IMR-90 (cell line): ENCODE results near the gene PYGO2. TPM values are rescaled to one million over a fixed set of nuclear protein-coding genes. Genes with fewer than 3 reads are reported as not detected.

Experiments
- ATAC-seq: fragments of 200-7000 bp; cut with Tn5 transposase; 2 replicates; pipeline ENCODE4 v1.9.1; 2020; ENCODE audit warnings: low read depth, mild to moderate bottlenecking, moderate library complexity
- BruUV-seq: library from RNA; stranded (reverse); fragments of 400-500 nt; replicated peaks from 2 replicates; lab custom pipeline; 2021; lab: Mats Ljungman, UMichigan
- CTCF ChIA-PET: fragments of 300-600 bp; formaldehyde crosslinking; extraction: SDS; loops from one replicate; lab custom pipeline; 2021; ENCODE audit warnings: antibody characterized with exemption; lab: Yijun Ruan, JAX
- POLR2A ChIA-PET: fragments of 300-600 bp; sonication (Branson Sonifier 250); formaldehyde crosslinking; loops from one replicate; lab custom pipeline; 2022; ENCODE audit warnings: antibody characterized with exemption; ENCODE audit not compliant: unreplicated experiment; lab: Charles Lee
- DNase-seq: peaks from one replicate; pipeline ENCODE4 v3.0.0; 2013
- H2AFZ ChIP-seq: replicated peaks from 2 replicates; pipeline ENCODE3; 2013; ENCODE audit warnings: low read length, mild to moderate bottlenecking; ENCODE audit not compliant: poor library complexity
- H2AK5ac ChIP-seq: 2 replicates; pipeline ENCODE4 v1.6.1; 2013; ENCODE audit warnings: low read depth, low read length, inconsistent platforms
- H2AK9ac ChIP-seq: replicated peaks from 2 replicates; pipeline ENCODE3; 2013; ENCODE audit warnings: mild to moderate bottlenecking, low read depth, low read length, moderate library complexity; ENCODE audit not compliant: poor library complexity
- H2BK120ac ChIP-seq: 2 replicates; pipeline ENCODE4 v1.6.1; 2013; ENCODE audit warnings: low read depth, low read length, inconsistent platforms
- H2BK15ac ChIP-seq: 3 replicates; pipeline ENCODE4 v1.6.1; 2013; ENCODE audit warnings: low read depth, low read length, inconsistent platforms
- H2BK20ac ChIP-seq: 2 replicates; pipeline ENCODE4 v1.6.1; 2013; ENCODE audit warnings: low read depth, mild to moderate bottlenecking, inconsistent platforms, low read length, moderate library complexity
- H2BK5ac ChIP-seq: 2 replicates; pipeline ENCODE4 v1.6.1; 2013; ENCODE audit warnings: mild to moderate bottlenecking, low read depth, low read length, inconsistent platforms; ENCODE audit not compliant: poor library complexity, severe bottlenecking
- H3K14ac ChIP-seq: replicated peaks from 2 replicates; pipeline ENCODE4 v1.6.1; 2013; ENCODE audit warnings: low read depth, low read length, inconsistent platforms
- H3K18ac ChIP-seq: 2 replicates; pipeline ENCODE4 v1.6.1; 2013; ENCODE audit warnings: low read depth, low read length, control low read depth
- H3K23ac ChIP-seq: 2 replicates; pipeline ENCODE4 v1.6.1; 2013; ENCODE audit warnings: low read depth, low read length, inconsistent platforms
- H3K27ac ChIP-seq: 2 replicates; pipeline ENCODE4 v1.5.1; 2013; ENCODE audit warnings: mild to moderate bottlenecking, control low read depth, low read length; ENCODE audit not compliant: insufficient read depth
- H3K27me3 ChIP-seq: 2 replicates; pipeline ENCODE4 v1.6.1; 2013; ENCODE audit warnings: low read length; ENCODE audit not compliant: control insufficient read depth, insufficient read depth
- H3K36me3 ChIP-seq: 2 replicates; pipeline ENCODE4 v1.6.1; 2013; ENCODE audit warnings: low read length, mixed read lengths; ENCODE audit not compliant: control insufficient read depth, insufficient read depth
- H3K4ac ChIP-seq: 2 replicates; pipeline ENCODE4 v1.6.1; 2013; ENCODE audit warnings: low read depth, low read length, inconsistent platforms
- H3K4me1 ChIP-seq: 2 replicates; pipeline ENCODE4 v1.6.1; 2013; ENCODE audit warnings: low read length, mixed read lengths; ENCODE audit not compliant: control insufficient read depth, insufficient read depth
- H3K4me2 ChIP-seq: 2 replicates; pipeline ENCODE4 v1.6.1; 2013; ENCODE audit warnings: low read depth, mild to moderate bottlenecking, control low read depth, low read length, moderate library complexity
- H3K4me3 ChIP-seq: 2 replicates; pipeline ENCODE4 v1.5.1; 2013; ENCODE audit warnings: low read depth, mild to moderate bottlenecking, control low read depth, low read length, moderate library complexity; ENCODE audit not compliant: insufficient read depth
- H3K56ac ChIP-seq: 2 replicates; pipeline ENCODE4 v1.6.1; 2013; ENCODE audit warnings: low read length, inconsistent platforms; ENCODE audit not compliant: insufficient read depth; ENCODE audit errors: extremely low read depth
- H3K79me1 ChIP-seq, 2 experiments: 2 replicates each; pipeline ENCODE4 v1.6.1; 2013; ENCODE audit warnings: low read length in 2 of 2, inconsistent platforms in 1 of 2, low read depth in 1 of 2
- H3K9ac ChIP-seq: 2 replicates; pipeline ENCODE4 v1.6.1; 2013; ENCODE audit warnings: low read depth, low read length, control low read depth
- H3K9me1 ChIP-seq: 2 replicates; pipeline ENCODE4 v1.6.1; 2013; ENCODE audit warnings: low read length, inconsistent platforms; ENCODE audit not compliant: insufficient read depth
- H3K9me3 ChIP-seq: 2 replicates; pipeline ENCODE4 v1.6.1; 2013; ENCODE audit warnings: low read length; ENCODE audit not compliant: control insufficient read depth, insufficient read depth
- H4K20me1 ChIP-seq: 2 replicates; pipeline ENCODE4 v1.6.1; 2013; ENCODE audit warnings: low read length, inconsistent platforms; ENCODE audit not compliant: insufficient read depth
- H4K5ac ChIP-seq: 2 replicates; pipeline ENCODE4 v1.6.1; 2013; ENCODE audit warnings: mild to moderate bottlenecking, low read depth, low read length, control low read depth
- H4K8ac ChIP-seq, 2 experiments: 2 replicates each; pipeline ENCODE4 v1.6.1; 2013; ENCODE audit warnings: low read depth in 2 of 2, low read length in 2 of 2, control low read depth in 1 of 2, inconsistent platforms in 1 of 2
- H4K91ac ChIP-seq: 2 replicates; pipeline ENCODE4 v1.6.1; 2013; ENCODE audit warnings: low read depth, low read length, inconsistent platforms; ENCODE audit not compliant: insufficient read depth
- BHLHE40 ChIP-seq: fragments of 150-350 bp; IDR thresholded peaks from 2 replicates; pipeline ENCODE4 v1.6.1; 2016; ENCODE audit warnings: mild to moderate bottlenecking, low read depth, low read length
- CEBPB ChIP-seq: IDR thresholded peaks from 2 replicates; pipeline ENCODE4 v1.6.1; 2012; ENCODE audit warnings: low read depth, low read length, improper control_type of control experiment
- CHD1 ChIP-seq: IDR thresholded peaks from 2 replicates; pipeline ENCODE4 v1.6.1; 2012; ENCODE audit warnings: low read depth, low read length, improper control_type of control experiment
- ELK1 ChIP-seq: fragments of 150-350 bp; IDR thresholded peaks from 2 replicates; pipeline ENCODE4 v1.6.1; 2016; ENCODE audit warnings: low read depth, mild to moderate bottlenecking, low read length, moderate library complexity, borderline replicate concordance
- FOS ChIP-seq: fragments of 150-350 bp; IDR thresholded peaks from 2 replicates; pipeline ENCODE4 v1.6.1; 2016; ENCODE audit warnings: low read depth, low read length
- MAFK ChIP-seq: IDR thresholded peaks from 2 replicates; pipeline ENCODE4 v1.6.1; 2012; ENCODE audit warnings: low read depth, low read length, improper control_type of control experiment
- MAZ ChIP-seq: IDR thresholded peaks from 2 replicates; pipeline ENCODE4 v1.6.1; 2012; ENCODE audit warnings: low read depth, mild to moderate bottlenecking, low read length, improper control_type of control experiment, moderate library complexity, borderline replicate concordance
- MXI1 ChIP-seq: IDR thresholded peaks from 2 replicates; pipeline ENCODE4 v1.6.1; 2012; ENCODE audit warnings: low read depth, mild to moderate bottlenecking, low read length, moderate library complexity, borderline replicate concordance
- NFE2L2 ChIP-seq: fragments of 150-350 bp; IDR thresholded peaks from 2 replicates; pipeline ENCODE4 v1.6.1; 2016; ENCODE audit warnings: low read depth, mild to moderate bottlenecking, low read length
- POLR2A ChIP-seq: IDR thresholded peaks from 2 replicates; pipeline ENCODE4 v1.6.1; 2012; ENCODE audit warnings: mild to moderate bottlenecking, low read depth, low read length
- RAD21 ChIP-seq: IDR thresholded peaks from 2 replicates; pipeline ENCODE4 v1.6.1; 2012; ENCODE audit warnings: low read length, improper control_type of control experiment
- RCOR1 ChIP-seq: IDR thresholded peaks from 2 replicates; pipeline ENCODE4 v1.6.1; 2012; ENCODE audit warnings: mild to moderate bottlenecking, low read length, improper control_type of control experiment; ENCODE audit not compliant: insufficient replicate concordance
- RFX5 ChIP-seq: IDR thresholded peaks from 2 replicates; pipeline ENCODE4 v1.8.0; 2012; ENCODE audit warnings: low read depth, mild to moderate bottlenecking, low read length, moderate library complexity
- SMC3 ChIP-seq: fragments of 150-350 bp; IDR thresholded peaks from 2 replicates; pipeline ENCODE4 v1.6.1; 2016; ENCODE audit warnings: low read depth, mild to moderate bottlenecking, antibody characterized with exemption, low read length, moderate library complexity
- USF2 ChIP-seq: fragments of 150-350 bp; IDR thresholded peaks from 2 replicates; pipeline ENCODE4 v1.6.1; 2017; ENCODE audit warnings: mild to moderate bottlenecking, antibody characterized with exemption, low read length, low read depth
- whole genome bisulfite sequencing, 2 experiments: methylation state at CpG; one replicate each; pipeline versions ENCODE4 v1.1.5 to v1.1.7; 2013; ENCODE audit warnings: missing lambda C conversion rate in 2 of 2; ENCODE audit not compliant: insufficient read length in 1 of 2; ENCODE audit errors: extremely low coverage in 2 of 2; 5-methylcytosine and 5-hydroxymethylcytosine counted together
- dilution Hi-C: fragments of 300-500 bp; cut with HindIII; formaldehyde crosslinking; loops from one replicate; pipeline ENCODE4 v1.14.3; 2018; ENCODE audit warnings: low sequenced_read_pairs; ENCODE audit not compliant: unreplicated experiment
- in situ Hi-C: fragments of 300-500 bp; cut with MboI; formaldehyde crosslinking; loops from 3 replicates; pipeline ENCODE4 v1.14.3; 2019; ENCODE audit warnings: low sequenced_read_pairs, inconsistent platforms, mixed read lengths
- intact Hi-C: fragments of 100-400 bp; cut with micrococcal nuclease; formaldehyde crosslinking; loops from 2 replicates; pipeline ENCODE4 v1.10.0; 2022
- polyA plus RNA-seq, 3 experiments: library from polyadenylated mRNA; depleted of rRNA; stranded (reverse); fragments of >200 nt; gene quantifications; 2 replicates each; pipeline ENCODE4 v1.2.3, GENCODE V29; 2012; ENCODE audit warnings: low replicate concordance in 1 of 3
- total RNA-seq: library from RNA; depleted of rRNA; stranded (reverse); fragments of >200 nt; gene quantifications from 2 replicates; pipeline ENCODE4 v1.2.3, GENCODE V29; 2012
- TF ChIP-seq, protein P1 (sequence below): conservative IDR thresholded peaks from 2 replicates; pipeline ENCODE4 v1.5.1; 2012; ENCODE audit warnings: mild to moderate bottlenecking, low read depth, low read length, improper control_type of control experiment

Gene PYGO2
- total and polyA plus RNA-seq, 2 of the 4 experiments (the other 2 are of a cell fraction), result 5.4 to 14.8 TPM

DNA sequence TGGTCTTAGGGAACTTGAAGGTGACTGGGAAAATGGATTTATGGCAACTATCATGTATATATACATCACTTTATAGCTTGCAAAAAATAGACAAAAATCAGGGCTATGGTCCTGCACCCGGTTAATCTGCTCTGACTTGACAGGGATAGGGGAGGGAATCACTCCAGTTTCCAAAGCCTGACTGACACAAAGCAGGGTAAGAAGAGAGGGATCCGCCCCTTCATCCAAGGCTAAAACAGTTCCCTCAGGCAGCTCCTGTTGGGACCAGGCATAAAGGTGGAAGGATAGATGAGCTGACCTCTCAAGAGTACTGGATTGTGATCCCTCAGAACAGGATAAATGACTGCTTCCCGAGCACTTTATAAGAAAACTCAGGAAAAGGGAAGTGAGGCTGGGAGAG is 7.0 kb downstream of the PYGO2 start:
- Histone ChIP-seq H3K23ac (no peak overlapping the region; the same call in 1 of the 2 replicates), H3K4me3 (no peak overlapping the region), H3K9me3 (no peaks in the 10 kb centered on the region), H3K27ac (no peak overlapping the region), H4K91ac (no peak overlapping the region), H4K8ac (no peak overlapping the region), H3K9ac (peak overlapping the region; percentile 20; the same call in 1 of the 2 replicates), H2AK5ac (no peak overlapping the region), H3K4me1 (peaks cover 11% of the 10 kb centered on the region), H2BK20ac (no peak overlapping the region), H3K27me3 (no peaks in the 10 kb centered on the region), H3K18ac (no peak overlapping the region), H3K79me1 (peaks cover 8 to 43% of the 10 kb centered on the region in 2 experiments; a peak in 3 of 4 replicates), H3K4me2 (peak overlapping the region; percentile 90; the same call in 1 of the 2 replicates), H4K20me1 (peaks cover 14% of the 10 kb centered on the region), H3K9me1 (peaks cover 9% of the 10 kb centered on the region), H2AFZ (no peak overlapping the region), H2BK15ac (no peak overlapping the region), H3K36me3 (peaks cover 18% of the 10 kb centered on the region), H3K14ac (no peak overlapping the region), H2BK5ac (no peak overlapping the region), H2BK120ac (no peak overlapping the region), H3K56ac (no peak overlapping the region), H2AK9ac (no peak overlapping the region), H3K4ac (no peak overlapping the region), H4K5ac (no peak overlapping the region)
- DNase-seq (no peak), ATAC-seq (no peak)
- intact Hi-C loops (no loop called here), dilution Hi-C loops (no loop called here), in situ Hi-C loops (loop anchor here (10.0 kb wide), 1 partner anchor 100 kb away; the partner anchor contains the start of gene ADAM15)
- POLR2A ChIA-PET, result no interaction called here
- BruUV-seq, result no TSS peak
- TF ChIP-seq NFE2L2 (no peak), CEBPB (no peak), RFX5 (no peak), MAZ (no peak), ELK1 (no peak), CHD1 (no peak), FOS (no peak), BHLHE40 (no peak), USF2 (no peak), MAFK (no peak), RCOR1 (no peak), RAD21 (no peak), SMC3 (no peak), MXI1 (no peak), POLR2A (no peak)
- TF ChIP-seq, protein P1, sequence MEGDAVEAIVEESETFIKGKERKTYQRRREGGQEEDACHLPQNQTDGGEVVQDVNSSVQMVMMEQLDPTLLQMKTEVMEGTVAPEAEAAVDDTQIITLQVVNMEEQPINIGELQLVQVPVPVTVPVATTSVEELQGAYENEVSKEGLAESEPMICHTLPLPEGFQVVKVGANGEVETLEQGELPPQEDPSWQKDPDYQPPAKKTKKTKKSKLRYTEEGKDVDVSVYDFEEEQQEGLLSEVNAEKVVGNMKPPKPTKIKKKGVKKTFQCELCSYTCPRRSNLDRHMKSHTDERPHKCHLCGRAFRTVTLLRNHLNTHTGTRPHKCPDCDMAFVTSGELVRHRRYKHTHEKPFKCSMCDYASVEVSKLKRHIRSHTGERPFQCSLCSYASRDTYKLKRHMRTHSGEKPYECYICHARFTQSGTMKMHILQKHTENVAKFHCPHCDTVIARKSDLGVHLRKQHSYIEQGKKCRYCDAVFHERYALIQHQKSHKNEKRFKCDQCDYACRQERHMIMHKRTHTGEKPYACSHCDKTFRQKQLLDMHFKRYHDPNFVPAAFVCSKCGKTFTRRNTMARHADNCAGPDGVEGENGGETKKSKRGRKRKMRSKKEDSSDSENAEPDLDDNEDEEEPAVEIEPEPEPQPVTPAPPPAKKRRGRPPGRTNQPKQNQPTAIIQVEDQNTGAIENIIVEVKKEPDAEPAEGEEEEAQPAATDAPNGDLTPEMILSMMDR, result no peak
- CTCF ChIA-PET, result no interaction called here
- no CpG with 5 or more reads among the region's 3 CpGs for WGBS, 2 experiments
